Cardiac muscle cell (in vitro differentiated cells and primary cell): ENCODE data around the gene RCAN3. TPM values are rescaled to one million over a fixed set of nuclear protein-coding genes. Genes with fewer than 3 reads are reported as not detected.
"Not testable (repeated sequence)": the region's sequence is repeated elsewhere in the genome, so short reads cannot be mapped to it uniquely, and the experiment has no call there.

Source experiments
- DNase-seq, 2 donors: peaks; one replicate each; pipeline versions ENCODE4 v3.0.0 to v3.0.0-alpha.2; 2010 to 2017; ENCODE audit warnings: low read depth in 1 of 2, low spot score in 1 of 2
- H3K27ac ChIP-seq: fragments of 200-600 bp; sonication (generic); 2 replicates; pipeline ENCODE4 v1.5.1; 2016
- H3K27me3 ChIP-seq: fragments of 200-600 bp; sonication (generic); 2 replicates; pipeline ENCODE4 v1.6.0; 2016; ENCODE audit warnings: control low read depth
- H3K36me3 ChIP-seq: fragments of 200-600 bp; sonication (generic); 2 replicates; pipeline ENCODE4 v1.5.1; 2016; ENCODE audit warnings: control low read depth
- H3K4me1 ChIP-seq: fragments of 200-600 bp; sonication (generic); 2 replicates; pipeline ENCODE4 v1.8.1; 2017; ENCODE audit warnings: low read depth, mild to moderate bottlenecking, mixed run types
- H3K4me3 ChIP-seq: fragments of 200-600 bp; sonication (generic); 2 replicates; pipeline ENCODE4 v1.5.1; 2016; ENCODE audit warnings: mild to moderate bottlenecking
- H3K9me3 ChIP-seq: fragments of 200-600 bp; sonication (generic); 2 replicates; pipeline ENCODE4 v1.5.1; 2017; ENCODE audit warnings: low read depth, mild to moderate bottlenecking, control low read depth
- polyA plus RNA-seq: library from polyadenylated mRNA; unstranded; fragments of >200 nt; fragmentation: Nextera tagmentation; extraction: Ambion mirVana; gene quantifications from 2 replicates; pipeline ENCODE4 v1.2.1, GENCODE V29; 2016
- total RNA-seq: library from RNA; depleted of rRNA; stranded (reverse); fragments of >200 nt; gene quantifications from 2 replicates; pipeline ENCODE4 v1.2.3, GENCODE V29; 2016
- TF ChIP-seq, protein P1 (sequence below): IDR thresholded peaks from 2 replicates; pipeline ENCODE4 v1.5.1; 2012; ENCODE audit warnings: low read depth, mild to moderate bottlenecking, low read length

RCAN3 gene
- total and polyA plus RNA-seq, 2 experiments from 2014 or later, result 6.4 to 8.4 TPM

DNA sequence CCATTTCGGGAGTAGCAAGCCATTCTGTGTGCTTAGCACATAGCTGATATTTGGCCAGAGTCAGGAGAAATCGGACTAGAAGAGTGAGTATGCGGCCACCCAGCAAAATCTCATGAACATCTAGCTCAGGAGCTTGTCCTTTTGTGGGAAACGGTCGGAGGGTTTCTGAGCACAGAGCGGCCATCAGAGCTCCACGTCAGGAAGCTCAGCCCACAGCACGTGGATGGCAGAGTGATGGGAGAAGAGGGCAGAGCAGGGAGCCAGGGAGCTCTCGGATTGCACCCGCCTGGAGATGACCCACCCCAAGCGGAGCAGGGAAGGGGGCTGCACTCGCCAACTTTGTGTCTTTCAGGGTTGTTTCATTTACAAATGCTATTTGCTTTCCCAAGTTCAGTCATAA is 13.9 kb downstream of the RCAN3 start:
- no peak for DNase-seq
- TF ChIP-seq, protein P1, sequence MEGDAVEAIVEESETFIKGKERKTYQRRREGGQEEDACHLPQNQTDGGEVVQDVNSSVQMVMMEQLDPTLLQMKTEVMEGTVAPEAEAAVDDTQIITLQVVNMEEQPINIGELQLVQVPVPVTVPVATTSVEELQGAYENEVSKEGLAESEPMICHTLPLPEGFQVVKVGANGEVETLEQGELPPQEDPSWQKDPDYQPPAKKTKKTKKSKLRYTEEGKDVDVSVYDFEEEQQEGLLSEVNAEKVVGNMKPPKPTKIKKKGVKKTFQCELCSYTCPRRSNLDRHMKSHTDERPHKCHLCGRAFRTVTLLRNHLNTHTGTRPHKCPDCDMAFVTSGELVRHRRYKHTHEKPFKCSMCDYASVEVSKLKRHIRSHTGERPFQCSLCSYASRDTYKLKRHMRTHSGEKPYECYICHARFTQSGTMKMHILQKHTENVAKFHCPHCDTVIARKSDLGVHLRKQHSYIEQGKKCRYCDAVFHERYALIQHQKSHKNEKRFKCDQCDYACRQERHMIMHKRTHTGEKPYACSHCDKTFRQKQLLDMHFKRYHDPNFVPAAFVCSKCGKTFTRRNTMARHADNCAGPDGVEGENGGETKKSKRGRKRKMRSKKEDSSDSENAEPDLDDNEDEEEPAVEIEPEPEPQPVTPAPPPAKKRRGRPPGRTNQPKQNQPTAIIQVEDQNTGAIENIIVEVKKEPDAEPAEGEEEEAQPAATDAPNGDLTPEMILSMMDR, result no peak
- H3K9me3 ChIP-seq, result no peaks in the 10 kb centered on the region
- H3K27ac ChIP-seq, result no peak overlapping the region
- no peaks in the 10 kb centered on the region for H3K36me3 ChIP-seq
- H3K27me3 ChIP-seq, result no peaks in the 10 kb centered on the region
- no peaks in the 10 kb centered on the region for H3K4me1 ChIP-seq
- no peak overlapping the region for H3K4me3 ChIP-seq

DNA sequence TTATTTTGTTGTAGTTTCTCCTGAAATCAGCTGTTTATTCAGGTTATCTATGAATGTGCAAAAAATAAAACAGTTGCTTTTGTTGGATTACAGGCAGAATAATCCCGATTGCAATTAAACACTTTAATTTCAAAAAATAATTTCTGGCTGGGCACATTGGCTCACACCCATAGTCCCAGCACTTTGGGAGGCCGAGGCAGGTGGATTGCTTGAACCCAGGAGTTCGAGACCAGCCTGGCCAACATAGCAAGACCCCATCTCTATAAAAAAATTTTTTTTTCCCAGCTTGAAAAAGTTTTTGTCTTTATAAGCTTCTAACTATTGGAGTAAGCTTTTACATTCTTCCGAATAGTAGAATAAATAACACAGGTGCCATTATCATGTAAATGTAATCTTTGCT is 15.3 kb downstream of the RCAN3 start:
- Histone ChIP-seq H3K27me3 (no peaks in the 10 kb centered on the region), H3K36me3 (no peaks in the 10 kb centered on the region)
- TF ChIP-seq, protein P1, result no peak

DNA sequence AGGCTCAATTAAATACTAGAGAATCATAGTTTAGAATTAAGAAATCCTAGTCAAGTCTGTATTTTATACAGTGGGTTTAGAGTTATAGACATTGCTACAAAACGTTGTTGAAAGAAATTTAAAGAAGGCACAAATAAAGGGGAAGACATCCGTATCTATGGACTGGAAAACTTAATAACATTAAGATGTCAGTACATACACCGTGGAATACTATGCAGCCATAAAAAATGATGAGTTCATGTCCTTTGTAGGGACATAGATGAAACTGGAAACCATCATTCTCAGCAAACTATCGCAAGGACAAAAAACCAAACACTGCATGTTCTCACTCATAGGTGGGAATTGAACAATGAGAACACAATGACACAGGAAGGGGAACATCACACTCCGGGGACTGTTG is 17.6 kb downstream of the RCAN3 start:
- H3K27ac ChIP-seq, H3K4me1 ChIP-seq, H3K4me3 ChIP-seq, DNase-seq, H3K27me3 ChIP-seq, H3K36me3 ChIP-seq, H3K9me3 ChIP-seq: not testable (repeated sequence)

More for the DNA sequence above, 15.3 kb downstream of the RCAN3 start:
- DNase-seq, result no peak
- Histone ChIP-seq H3K9me3 (no peaks in the 10 kb centered on the region), H3K4me1 (no peaks in the 10 kb centered on the region), H3K27ac (no peak overlapping the region), H3K4me3 (no peak overlapping the region)

DNA sequence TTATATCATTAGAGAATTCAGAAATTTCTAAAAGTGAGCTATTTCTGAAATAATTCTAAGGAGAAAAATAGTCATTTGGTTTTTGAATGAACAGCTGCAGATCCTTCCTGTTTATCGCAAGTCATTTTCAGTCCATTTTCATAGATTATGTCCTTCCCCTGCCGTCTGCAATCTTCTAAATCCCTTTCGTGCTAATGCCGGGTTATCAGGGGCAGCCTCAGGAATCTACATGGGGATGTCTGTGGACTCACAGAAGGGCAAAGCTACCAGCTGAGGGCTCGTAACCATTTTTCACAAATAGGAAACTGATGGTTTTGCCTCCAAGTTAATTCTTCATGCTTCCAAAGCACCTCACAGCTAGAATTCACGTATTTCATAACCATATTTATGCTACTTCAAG is 23.0 kb downstream of the RCAN3 start:
- Histone ChIP-seq H3K9me3 (no peaks in the 10 kb centered on the region), H3K36me3 (no peaks in the 10 kb centered on the region), H3K4me1 (peaks cover 5% of the 10 kb centered on the region), H3K27ac (no peak overlapping the region), H3K4me3 (no peak overlapping the region), H3K27me3 (no peaks in the 10 kb centered on the region)
- TF ChIP-seq, protein P1, result no peak
- DNase-seq, result no peak

DNA sequence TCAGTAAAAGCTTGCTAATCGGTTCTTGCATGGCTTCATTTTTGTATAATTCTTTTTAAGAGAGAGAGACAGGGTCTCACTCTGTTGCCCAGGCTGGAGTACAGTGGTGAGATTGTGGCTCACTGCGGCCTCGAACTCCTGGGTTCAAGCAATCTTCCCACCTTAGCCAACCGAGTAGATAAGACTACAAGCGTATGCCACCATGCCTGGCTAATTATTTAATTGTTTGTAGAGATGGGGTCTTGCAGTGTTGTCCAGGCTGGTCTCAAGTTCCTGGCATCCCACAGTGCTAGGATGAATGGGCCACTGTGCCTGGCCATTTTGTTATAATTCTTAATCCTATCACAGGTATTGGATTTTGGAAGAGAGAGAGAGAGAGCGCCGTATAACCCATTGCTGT is 23.4 kb downstream of the RCAN3 start:
- no peaks in the 10 kb centered on the region for H3K9me3 ChIP-seq
- peaks cover 5% of the 10 kb centered on the region for H3K4me1 ChIP-seq
- DNase-seq, result no peak
- TF ChIP-seq, protein P1, result no peak
- no peak overlapping the region for H3K4me3 ChIP-seq
- no peaks in the 10 kb centered on the region for H3K36me3 ChIP-seq
- no peaks in the 10 kb centered on the region for H3K27me3 ChIP-seq
- H3K27ac ChIP-seq, result no peak overlapping the region

DNA sequence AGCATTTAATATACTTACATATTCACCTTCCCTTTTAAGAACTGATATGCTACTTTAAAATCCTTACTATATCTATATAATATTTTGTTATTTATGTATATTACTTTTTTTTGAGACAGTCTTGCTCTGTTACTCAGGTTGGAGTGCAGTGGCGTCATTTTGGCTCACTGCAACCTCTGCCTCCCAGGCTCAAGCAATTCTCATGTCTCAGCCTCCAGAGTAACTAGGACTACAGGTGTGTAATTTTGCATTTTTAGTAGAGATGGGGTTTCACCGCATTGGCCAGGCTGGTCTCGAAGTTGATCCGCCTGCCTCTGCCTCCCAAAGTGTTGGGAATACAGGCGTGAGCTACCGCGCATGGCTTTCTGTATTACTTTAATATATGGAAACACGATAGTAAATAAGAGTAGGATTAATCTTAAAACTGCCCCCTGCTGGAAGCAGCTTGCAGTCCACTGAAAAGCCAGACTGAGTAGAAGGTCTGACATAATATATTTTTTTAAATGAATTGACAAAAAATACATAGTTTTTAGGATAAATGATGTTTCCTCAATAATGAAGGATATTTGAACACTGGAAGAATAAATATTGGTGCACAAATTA is 24.4 kb downstream of the RCAN3 start:
- Histone ChIP-seq H3K27me3 (no peaks in the 10 kb centered on the region), H3K36me3 (no peaks in the 10 kb centered on the region), H3K4me3 (no peak overlapping the region), H3K27ac (no peak overlapping the region), H3K9me3 (no peaks in the 10 kb centered on the region), H3K4me1 (peaks cover 5% of the 10 kb centered on the region)
- TF ChIP-seq, protein P1, result peak; percentile 61
- peak in 1 of 2 donors; percentile 34 for DNase-seq
